Activated CD8-positive, alpha-beta T cell treated with anti-CD3 and anti-CD28 coated beads for 36 hours (primary cell): Measurements from ENCODE around the gene MRPL32. TPM values are rescaled to one million over a fixed set of nuclear protein-coding genes. Genes with fewer than 3 reads are reported as not detected.
"Not testable (repeated sequence)": the region's sequence is repeated elsewhere in the genome, so short reads cannot be mapped to it uniquely, and the experiment has no call there.

Experiments
- ATAC-seq: fragments of 200-7000 bp; cut with Tn5 transposase; one replicate; pipeline ENCODE4 v1.10.0; 2021; ENCODE audit warnings: mild to moderate bottlenecking, moderate library complexity
- CTCF ChIA-PET: fragments of 350-600 bp; sonication (Branson Sonifier 250); formaldehyde crosslinking; loops from one replicate; lab custom pipeline; 2021; ENCODE audit warnings: antibody characterized with exemption; lab: Charles Lee
- POLR2A ChIA-PET: fragments of 350-600 bp; sonication (Branson Sonifier 250); formaldehyde crosslinking; loops from one replicate; lab custom pipeline; 2021; ENCODE audit warnings: antibody characterized with exemption; lab: Charles Lee
- DNase-seq: peaks from one replicate; pipeline ENCODE4 v3.0.0-alpha.2; 2020
- H3K27ac Mint-ChIP-seq: one replicate; pipeline ENCODE4 v1.8.0; 2021; ENCODE audit warnings: mild to moderate bottlenecking, mixed read lengths
- H3K27me3 Mint-ChIP-seq: one replicate; pipeline ENCODE4 v1.8.0; 2021; ENCODE audit warnings: mixed read lengths
- H3K36me3 Mint-ChIP-seq: one replicate; pipeline ENCODE4 v1.8.0; 2021; ENCODE audit warnings: low read depth, mixed read lengths
- H3K4me1 Mint-ChIP-seq: one replicate; pipeline ENCODE4 v1.8.0; 2021; ENCODE audit warnings: low read depth, mixed read lengths
- H3K4me3 Mint-ChIP-seq: one replicate; pipeline ENCODE4 v1.8.0; 2021; ENCODE audit warnings: mild to moderate bottlenecking, moderate library complexity, mixed read lengths
- H3K9me3 Mint-ChIP-seq: one replicate; pipeline ENCODE4 v1.8.0; 2021; ENCODE audit warnings: mixed read lengths
- intact Hi-C: fragments of 100-400 bp; cut with micrococcal nuclease; formaldehyde crosslinking; loops from one replicate; pipeline ENCODE4 v1.10.0; 2022
- total RNA-seq, 2 experiments: library from RNA; stranded (reverse); gene quantifications; one replicate each; pipeline ENCODE4 v1.2.3, GENCODE V29; 2021
- TF ChIP-seq, protein P1 (sequence below): fragments of 200-600 bp; IDR thresholded peaks from one replicate; pipeline ENCODE4 v1.8.0; 2022; ENCODE audit warnings: antibody characterized with exemption, mild to moderate bottlenecking

Gene MRPL32
- 10 to 100 TPM; 66.9 to 68.5 TPM for total RNA-seq

DNA sequence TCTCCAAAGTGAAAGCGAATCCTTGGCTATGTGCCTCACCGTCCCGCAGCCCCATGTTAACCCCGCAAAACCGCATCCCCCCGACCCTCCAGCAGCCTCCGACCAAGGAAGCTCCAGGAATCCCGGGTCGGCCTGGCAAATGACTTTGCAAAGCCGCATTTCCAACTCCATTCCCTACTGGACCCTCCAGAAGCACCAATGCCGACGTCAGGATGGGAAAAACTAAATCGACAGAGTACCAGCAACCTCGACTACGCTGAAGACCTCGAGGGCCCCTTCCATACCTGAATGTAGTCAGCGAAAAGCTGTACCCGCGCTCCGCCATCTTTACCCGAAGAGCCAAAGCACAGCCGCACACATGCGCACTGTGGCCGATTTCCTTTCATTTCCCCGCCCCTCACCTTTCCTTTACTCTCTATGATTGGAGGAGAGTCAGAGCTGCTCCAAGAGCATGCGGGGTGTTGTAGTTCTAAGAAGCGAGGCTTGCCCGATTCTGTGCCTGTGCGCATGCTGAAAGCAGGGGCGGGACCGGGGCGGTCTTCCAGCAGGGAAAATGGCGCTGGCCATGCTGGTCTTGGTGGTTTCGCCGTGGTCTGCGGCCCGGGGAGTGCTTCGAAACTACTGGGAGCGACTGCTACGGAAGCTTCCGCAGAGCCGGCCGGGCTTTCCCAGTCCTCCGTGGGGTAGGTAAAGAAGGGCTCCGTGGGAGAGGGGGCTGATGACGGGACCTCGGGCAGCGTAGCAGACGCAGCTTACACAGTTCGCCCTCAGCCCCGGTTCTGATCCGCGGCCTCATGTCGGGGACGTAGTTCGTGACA is at the start of gene MRPL32, which contains the start of gene PSMA2:
TSS of gene MRPL32 (plus strand) at position 543 of the 818 bp plus-strand sequence. CDS start at position 554, 11 bp downstream.
TSS of gene PSMA2 (minus strand) at position 341 of the 818 bp plus-strand sequence. CDS start at position 325, 16 bp downstream.
- intact Hi-C loops, result loop anchor here (2.0 kb wide), 1 partner anchor 19 kb away; the partner anchor contains the start of gene C7orf25
- H3K27me3 Mint-ChIP-seq, result no peaks in the 10 kb centered on the region
- ATAC-seq (peak; percentile 98), DNase-seq (peak; percentile 96)
- H3K4me3 Mint-ChIP-seq, result peak within 1 kb of the TSS; percentile 100
- H3K27ac Mint-ChIP-seq, result peak within 1 kb of the TSS; percentile 100
- H3K9me3 Mint-ChIP-seq, result no peaks in the 10 kb centered on the region
- H3K4me1 Mint-ChIP-seq, result peaks cover 59% of the 10 kb centered on the region
- POLR2A ChIA-PET, result interaction anchor here (0.7 to 6.6 kb wide), 9 partner anchors 8 to 1650 kb away, joined by 3 to 57 read pairs (median 4); partner anchors contain the start of genes C7orf25 and TMED4
- H3K36me3 Mint-ChIP-seq, result peaks cover 43% of the 10 kb centered on the region
- CTCF ChIA-PET, result interaction anchor here (0.7 to 3.4 kb wide), 5 partner anchors 9 to 650 kb away, joined by 3 to 28 read pairs (median 4); no protein-coding TSS in a partner anchor
- TF ChIP-seq, protein P1, sequence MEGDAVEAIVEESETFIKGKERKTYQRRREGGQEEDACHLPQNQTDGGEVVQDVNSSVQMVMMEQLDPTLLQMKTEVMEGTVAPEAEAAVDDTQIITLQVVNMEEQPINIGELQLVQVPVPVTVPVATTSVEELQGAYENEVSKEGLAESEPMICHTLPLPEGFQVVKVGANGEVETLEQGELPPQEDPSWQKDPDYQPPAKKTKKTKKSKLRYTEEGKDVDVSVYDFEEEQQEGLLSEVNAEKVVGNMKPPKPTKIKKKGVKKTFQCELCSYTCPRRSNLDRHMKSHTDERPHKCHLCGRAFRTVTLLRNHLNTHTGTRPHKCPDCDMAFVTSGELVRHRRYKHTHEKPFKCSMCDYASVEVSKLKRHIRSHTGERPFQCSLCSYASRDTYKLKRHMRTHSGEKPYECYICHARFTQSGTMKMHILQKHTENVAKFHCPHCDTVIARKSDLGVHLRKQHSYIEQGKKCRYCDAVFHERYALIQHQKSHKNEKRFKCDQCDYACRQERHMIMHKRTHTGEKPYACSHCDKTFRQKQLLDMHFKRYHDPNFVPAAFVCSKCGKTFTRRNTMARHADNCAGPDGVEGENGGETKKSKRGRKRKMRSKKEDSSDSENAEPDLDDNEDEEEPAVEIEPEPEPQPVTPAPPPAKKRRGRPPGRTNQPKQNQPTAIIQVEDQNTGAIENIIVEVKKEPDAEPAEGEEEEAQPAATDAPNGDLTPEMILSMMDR, result no peak

DNA sequence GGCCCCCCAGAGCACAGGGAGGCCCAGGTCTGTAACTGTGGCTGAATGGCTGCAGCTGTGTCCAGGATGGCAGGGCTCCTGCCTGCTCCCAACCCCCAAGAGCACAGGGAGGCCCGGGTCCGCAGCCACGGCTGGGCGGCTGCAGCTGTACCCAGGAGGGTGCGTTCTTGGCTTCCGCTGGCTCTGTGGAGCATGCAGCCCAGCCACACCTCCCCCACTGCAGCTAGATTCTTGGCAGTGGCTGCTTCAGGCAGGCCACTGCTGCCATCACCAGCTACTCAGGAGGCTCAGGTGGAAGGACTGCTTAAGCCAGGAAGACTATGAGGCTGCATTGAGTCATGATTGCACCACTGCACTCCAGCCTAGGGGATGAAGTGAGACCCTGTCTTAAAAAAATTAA is 48.2 kb upstream of the MRPL32 start:
- ChIA-PET CTCF (no interaction called here), POLR2A (no interaction called here)
- ATAC-seq (no peak), DNase-seq (no peak)
- H3K27ac Mint-ChIP-seq, result no peak overlapping the region
- no peak overlapping the region for H3K4me3 Mint-ChIP-seq
- H3K4me1 Mint-ChIP-seq, result peaks cover 18% of the 10 kb centered on the region
- peaks cover 2% of the 10 kb centered on the region for H3K27me3 Mint-ChIP-seq
- no peaks in the 10 kb centered on the region for H3K36me3 Mint-ChIP-seq
- TF ChIP-seq, protein P1, result no peak
- intact Hi-C loops, result loop anchor here (10.0 kb wide), 1 partner anchor 939 kb away; no protein-coding TSS in a partner anchor
- H3K9me3 Mint-ChIP-seq, result no peaks in the 10 kb centered on the region

DNA sequence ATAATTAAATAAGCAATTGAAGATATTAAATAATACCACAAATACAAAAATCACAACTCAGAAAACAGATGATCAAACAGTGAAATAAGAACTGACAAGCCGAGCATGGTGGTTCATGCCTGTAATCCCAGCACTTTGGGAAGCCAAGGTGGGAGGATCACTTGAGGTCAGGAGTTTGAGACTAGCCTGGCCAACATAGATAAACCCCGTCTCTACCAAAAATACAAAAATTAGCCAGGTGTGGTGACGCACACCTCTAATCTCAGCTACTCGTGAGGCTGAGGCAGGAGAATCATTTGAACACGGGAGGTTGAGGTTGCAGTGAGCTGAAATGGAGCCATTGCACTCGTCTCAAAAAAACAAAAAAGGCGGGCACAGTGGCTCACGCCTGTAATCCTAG is 47.0 kb upstream of the MRPL32 start:
- POLR2A ChIA-PET, result interaction anchor here (0.7 kb wide), 1 partner anchor 8 kb away, joined by 3 read pairs; no protein-coding TSS in a partner anchor
- H3K9me3 Mint-ChIP-seq, H3K27ac Mint-ChIP-seq, ATAC-seq, H3K36me3 Mint-ChIP-seq, CTCF ChIA-PET, DNase-seq, H3K27me3 Mint-ChIP-seq, H3K4me3 Mint-ChIP-seq: not testable (repeated sequence)
- intact Hi-C loops, result loop anchor here (10.0 kb wide), 1 partner anchor 940 kb away; no protein-coding TSS in a partner anchor
- H3K4me1 Mint-ChIP-seq, result peaks cover 20% of the 10 kb centered on the region

DNA sequence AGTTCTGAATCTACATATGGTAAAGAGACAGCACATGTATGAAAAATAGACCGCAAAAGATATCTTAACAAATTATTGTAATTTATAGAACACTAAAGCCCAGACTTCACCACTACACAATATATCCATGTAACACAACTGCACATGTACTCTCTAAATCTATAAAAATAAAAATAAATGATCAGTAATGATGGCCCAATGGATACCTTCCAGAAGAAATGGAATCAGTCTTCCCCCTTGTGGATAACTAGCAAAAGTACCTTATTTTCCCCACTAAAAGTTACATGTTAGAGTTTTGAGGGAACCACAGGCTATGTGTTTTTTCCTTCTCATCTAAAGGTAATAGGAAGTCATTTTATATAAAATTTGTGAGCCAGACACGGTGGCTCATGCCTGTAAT is 46.0 kb upstream of the MRPL32 start:
- Mint-ChIP-seq H3K27me3 (peaks cover 1% of the 10 kb centered on the region), H3K27ac (no peak overlapping the region), H3K36me3 (no peaks in the 10 kb centered on the region), H3K4me3 (no peak overlapping the region), H3K9me3 (no peaks in the 10 kb centered on the region), H3K4me1 (peaks cover 20% of the 10 kb centered on the region)
- ChIA-PET CTCF (interaction anchor here (0.9 to 3.2 kb wide), 4 partner anchors 8 to 946 kb away, joined by 3 to 21 read pairs (median 3); no protein-coding TSS in a partner anchor), POLR2A (interaction anchor here (1.7 kb wide), 1 partner anchor 24 kb away, joined by 6 read pairs; no protein-coding TSS in a partner anchor)
- intact Hi-C loops, result loop anchor here (10.0 kb wide), 1 partner anchor 941 kb away; no protein-coding TSS in a partner anchor
- TF ChIP-seq, protein P1, result peak; percentile 55
- DNase-seq (no peak), ATAC-seq (no peak)

DNA sequence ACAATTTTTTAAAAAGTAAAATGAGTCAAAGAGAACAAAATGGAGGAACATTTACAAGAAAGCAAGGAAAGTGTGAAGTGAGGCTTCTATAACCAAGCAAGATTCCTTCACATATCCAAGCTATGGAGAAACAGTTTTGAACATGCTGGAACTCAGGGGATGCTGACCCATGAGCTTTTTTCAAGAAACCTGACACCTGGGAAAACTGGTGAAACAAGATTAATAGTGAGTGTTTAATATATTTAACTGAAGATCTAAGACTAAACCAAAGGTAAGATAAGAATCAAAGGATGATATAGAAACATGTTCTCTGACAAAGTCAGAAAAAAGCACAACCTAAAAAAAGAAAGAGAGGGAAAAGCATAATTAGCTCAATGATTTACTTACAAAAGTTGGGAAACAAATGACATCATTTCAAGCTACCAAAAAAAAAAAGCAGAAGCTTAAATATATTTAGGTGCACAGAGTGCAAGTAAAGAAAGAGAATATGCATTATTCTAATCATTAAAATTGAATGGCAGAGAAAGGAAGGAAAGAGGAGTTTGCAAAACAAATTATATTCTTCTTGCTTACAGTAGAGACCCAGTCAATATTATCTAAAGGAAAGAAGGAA is 45.2 kb upstream of the MRPL32 start:
- no peaks in the 10 kb centered on the region for H3K36me3 Mint-ChIP-seq
- H3K27me3 Mint-ChIP-seq, result peaks cover 1% of the 10 kb centered on the region
- TF ChIP-seq, protein P1, result no peak
- POLR2A ChIA-PET, result interaction anchor here (1.4 to 1.7 kb wide), 2 partner anchors 9 to 24 kb away, joined by 3 to 6 read pairs; no protein-coding TSS in a partner anchor
- peaks cover 20% of the 10 kb centered on the region for H3K4me1 Mint-ChIP-seq
- peak overlapping the region; percentile 80 for H3K4me3 Mint-ChIP-seq
- H3K27ac Mint-ChIP-seq, result no peak overlapping the region
- intact Hi-C loops, result loop anchor here (10.0 kb wide), 1 partner anchor 942 kb away; no protein-coding TSS in a partner anchor
- DNase-seq (no peak), ATAC-seq (no peak)
- CTCF ChIA-PET, result interaction anchor here (0.8 to 3.2 kb wide), 8 partner anchors 9 to 946 kb away, joined by 3 to 21 read pairs (median 3); partner anchors contain the start of gene C7orf25
- H3K9me3 Mint-ChIP-seq, result no peaks in the 10 kb centered on the region
